ENCODE results near the gene AGBL5.

Gene AGBL5

DNA sequence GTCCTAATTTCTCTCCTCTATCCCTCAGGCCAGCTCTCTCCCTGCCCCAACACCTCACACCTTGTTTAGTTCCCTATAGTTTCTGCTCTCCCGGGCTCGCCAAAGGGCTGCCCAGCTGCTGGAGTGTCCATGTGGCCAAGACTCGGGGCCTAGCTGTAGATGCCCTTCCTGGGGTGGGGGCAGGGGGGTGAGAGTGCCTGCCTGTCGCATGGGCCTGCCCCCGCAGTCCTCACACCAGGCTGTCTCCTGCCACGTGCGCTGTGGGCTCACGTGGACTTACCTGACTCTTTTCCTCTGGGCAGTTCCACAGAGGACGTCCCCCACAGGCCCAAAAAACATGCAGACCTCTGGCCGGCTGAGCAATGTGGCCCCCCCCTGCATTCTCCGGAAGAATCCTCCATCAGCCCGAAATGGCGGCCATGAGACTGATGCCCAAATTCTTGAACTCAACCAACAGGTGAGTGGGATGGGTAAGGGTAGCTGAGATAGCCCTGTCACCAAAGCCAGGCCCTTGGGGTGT, 26.1 kb upstream of the AGBL5 start:
- no peak for DNase-seq

DNA sequence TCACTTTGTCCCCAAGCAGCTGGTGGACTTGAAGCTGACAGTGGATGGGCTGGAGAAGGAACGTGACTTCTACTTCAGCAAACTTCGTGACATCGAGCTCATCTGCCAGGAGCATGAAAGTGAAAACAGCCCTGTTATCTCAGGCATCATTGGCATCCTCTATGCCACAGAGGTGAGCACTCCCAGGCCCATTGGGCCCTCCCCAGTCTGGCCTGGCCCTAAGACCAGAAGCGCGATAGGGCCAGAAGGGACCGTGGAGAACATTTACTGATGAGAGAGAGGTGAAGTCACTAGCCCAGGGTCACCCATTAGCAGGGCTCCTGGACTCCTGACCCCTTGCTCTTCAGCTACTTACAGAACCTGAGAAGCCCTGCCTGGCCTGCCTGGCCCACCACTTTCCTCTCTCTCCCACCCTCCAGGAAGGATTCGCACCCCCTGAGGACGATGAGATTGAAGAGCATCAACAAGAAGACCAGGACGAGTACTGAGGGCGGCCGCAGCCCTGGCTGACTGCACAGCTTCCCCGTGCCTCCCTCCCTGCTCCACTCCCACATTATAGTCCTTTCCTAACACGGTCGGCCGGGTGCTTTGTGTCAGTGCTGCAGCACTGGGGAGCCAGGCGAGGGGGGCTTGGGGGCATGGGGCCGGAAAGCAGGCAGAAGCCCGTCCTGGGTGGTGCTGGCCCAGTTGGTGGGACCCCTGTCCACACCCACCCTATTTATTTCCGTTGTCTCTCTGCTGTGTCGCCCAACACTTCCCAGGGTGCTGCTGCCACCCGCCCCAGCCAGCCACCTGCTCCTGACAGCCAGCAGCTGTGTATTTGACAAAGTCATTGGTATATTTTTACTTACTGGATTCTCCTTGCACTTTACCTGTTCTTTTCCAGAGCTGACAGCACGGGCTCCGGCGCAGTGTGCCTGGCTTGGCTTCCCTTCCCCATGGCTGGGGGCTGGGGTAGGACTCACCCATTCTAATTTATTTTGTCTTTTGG, 25.3 kb upstream of the AGBL5 start:
- no peak for DNase-seq

DNA sequence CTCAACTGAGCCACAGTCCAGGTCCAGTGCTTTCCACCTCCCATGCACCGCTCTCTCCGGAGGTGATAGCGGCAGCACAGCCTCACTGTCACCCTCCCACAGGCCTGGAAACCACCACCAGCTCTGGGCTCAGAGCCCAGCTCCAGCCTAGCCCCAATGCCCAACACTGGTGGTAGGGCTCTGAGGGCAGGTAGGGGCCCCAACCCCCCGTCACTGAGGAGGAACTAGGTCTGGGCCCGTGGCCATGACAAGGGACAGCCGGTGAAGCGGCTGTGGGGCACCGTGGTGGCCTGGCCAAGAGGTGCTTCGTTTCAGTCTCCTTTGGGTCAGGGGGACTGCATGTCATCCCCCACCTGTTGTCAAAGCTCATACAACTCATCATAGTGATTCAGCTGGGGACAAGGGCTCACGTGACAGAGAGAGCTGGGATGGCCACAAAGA, 24.2 kb upstream of the AGBL5 start:
- DNase-seq: no peak

DNA sequence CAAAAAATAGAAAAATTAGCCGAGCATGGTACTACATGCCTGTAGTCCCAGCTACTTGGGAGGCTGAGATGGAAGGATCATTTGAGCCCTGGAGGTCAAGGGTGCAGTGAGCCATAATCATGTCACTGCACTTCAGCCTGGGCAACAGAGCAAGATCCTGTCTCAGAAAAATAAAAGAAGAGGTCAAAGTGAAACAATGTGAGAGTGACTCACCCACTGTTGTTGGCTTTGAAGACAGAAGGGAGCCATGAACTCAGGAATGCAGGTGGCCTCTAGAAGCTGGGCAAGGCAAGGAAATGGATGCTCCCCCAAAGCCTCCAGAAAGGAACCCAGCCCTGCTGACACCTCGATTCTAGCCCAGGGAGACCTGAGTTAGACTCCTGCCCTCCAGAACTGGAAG, 22.4 kb upstream of the AGBL5 start:
- no peak for DNase-seq

DNA sequence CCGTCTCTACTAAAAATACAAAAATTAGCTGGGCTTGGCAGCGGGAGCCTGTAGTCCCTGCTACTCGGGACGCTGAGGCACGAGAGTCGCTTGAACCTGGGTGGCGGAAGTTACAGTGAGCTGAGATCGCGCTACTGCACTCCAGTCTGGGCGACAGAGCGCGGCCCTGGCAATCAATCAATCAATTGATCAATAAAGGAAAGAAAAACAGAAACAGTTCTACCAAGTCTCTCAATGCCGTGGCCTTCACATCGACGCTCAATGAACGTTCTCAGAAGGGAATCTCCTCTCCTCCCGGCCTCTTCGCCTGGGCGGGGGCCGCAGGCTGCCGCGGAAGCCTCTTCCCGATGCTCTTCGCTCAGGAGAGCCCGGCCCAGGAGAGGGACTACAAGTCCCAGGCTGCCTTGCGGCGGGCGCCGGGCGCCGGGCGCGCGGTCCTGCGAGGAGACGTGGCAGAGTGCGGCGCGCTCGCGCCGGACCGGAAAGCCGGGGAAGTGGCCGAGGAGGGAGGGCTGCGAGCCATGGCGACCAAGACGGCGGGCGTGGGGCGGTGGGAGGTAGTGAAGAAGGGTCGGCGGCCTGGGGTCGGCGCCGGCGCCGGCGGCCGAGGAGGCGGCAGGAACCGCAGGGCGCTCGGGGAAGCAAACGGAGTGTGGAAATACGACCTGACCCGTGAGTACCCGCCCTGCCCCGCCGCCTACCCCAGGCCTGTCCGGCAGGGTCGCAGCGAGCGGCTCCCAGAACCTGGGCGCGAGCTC, 18.8 kb upstream of the AGBL5 start, which contains the start of gene TMEM214:
Gene TMEM214, plus strand, starts transcription at position 471 of the 758 bp plus-strand sequence. Its CDS starts 51 bp downstream, at position 522.
- peak; percentile 77 for DNase-seq

DNA sequence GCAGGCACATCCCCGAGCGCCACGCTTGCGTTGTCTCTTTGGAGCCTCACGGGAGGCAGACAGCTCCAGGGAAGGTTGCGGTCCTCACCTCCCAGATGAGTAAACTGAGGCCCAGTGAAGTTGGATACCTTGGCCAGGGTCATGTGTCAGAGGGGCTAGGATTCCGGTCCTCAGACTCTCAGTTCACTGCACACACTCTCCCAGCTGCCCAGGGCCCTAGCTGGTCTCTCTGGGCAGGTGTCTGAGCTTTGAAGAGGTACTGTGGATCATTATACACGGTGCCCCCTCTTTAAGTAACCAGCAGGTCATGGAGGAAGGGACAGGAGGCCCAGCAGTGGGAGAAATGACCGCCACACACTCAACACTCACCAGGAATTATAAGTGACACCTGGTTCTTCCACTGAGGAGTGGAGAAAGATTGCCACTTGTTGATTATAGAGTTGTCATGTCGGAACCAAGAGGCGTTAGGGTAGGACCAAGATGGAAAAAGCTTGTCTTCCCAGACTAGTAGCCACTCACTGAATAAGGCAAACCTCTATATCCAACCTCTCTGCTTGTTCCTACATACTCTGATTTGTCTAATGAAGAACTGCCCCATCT, 18.1 kb upstream of the AGBL5 start:
- DNase-seq: no peak

DNA sequence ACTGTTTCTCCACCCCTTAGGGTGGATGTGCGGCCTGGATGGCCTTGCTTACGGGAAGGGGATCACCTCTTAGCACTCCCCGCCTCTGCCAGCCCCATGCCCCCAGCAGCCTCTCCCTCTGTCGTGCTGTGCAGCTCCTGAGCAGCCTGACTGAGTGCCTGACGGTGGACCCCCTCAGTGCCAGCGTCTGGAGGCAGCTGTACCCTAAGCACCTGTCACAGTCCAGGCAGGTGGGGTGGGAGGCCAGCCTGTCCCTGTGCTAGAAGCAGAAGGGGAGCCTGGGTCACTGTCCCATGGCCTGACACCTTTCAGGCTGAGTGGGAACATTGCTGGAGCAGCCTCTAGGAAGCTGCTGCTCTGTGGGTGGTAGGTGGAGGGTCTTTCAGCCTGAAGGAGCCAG, 13.5 kb upstream of the AGBL5 start:
- DNase-seq: no peak

DNA sequence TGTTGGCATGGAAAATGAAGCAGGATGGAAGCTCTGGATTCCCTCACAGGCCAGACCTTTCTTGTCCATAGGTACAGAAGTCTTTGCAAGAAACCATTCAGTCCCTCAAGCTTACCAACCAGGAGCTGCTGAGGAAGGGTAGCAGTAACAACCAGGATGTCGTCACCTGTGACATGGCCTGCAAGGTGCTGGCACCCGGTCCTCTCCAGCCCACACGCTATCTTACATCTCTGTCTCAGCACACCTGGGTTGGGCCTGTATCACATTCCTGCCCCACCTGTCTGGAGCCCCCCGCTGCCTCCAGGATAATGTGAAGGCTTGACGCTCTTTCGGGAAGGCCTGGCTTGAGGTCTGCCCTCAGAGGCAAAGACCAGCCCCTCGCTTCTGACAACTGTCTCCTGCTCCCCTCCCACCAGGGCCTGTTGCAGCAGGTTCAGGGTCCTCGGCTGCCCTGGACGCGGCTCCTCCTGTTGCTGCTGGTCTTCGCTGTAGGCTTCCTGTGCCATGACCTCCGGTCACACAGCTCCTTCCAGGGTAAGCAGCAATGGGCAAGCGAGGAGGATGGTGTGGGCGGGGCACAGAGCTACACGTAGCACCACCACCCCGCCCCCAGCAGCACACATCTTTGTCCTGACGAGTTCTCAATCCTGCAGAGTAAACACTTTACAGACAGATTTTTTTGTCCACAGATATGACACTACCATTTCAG, 12.7 kb upstream of the AGBL5 start:
- no peak for DNase-seq

DNA sequence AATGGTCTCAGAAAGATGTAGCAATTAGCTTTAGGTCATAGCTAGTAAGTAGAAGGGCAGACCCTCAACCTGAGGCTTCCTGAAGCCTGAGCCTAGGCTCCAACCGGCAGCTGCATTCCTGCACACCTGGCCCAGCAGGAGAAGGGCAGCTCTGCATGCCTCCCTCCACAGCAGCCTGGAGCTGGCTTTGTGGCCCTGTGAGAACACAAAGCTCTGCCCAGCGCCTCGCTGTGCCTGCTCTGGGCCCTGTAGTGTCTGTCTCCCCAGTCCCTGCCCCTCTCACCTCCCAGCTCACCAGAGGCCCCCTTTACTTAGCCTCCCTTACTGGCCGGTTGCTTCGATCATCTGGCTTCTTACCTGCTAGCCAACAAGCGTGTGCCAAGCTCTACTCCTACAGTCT, 12.0 kb upstream of the AGBL5 start:
- no peak for DNase-seq

DNA sequence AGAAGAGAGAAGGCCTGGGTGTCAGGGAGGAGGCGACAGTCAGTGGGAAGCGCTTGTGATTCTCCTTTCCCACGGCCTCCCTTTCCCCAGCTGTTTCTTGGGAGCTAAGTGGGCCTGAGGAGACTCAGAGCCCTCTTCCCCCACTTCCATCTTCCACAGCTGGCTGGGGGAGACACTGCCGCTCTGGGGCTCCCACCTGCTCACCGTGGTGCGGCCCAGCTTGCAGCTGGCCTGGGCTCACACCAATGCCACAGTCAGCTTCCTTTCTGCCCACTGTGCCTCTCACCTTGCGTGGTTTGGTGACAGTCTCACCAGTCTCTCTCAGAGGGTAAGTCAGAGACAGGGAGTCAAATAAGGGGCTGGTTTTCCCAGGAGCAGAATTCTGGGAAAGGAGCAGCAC, 11.6 kb upstream of the AGBL5 start:
- no peak for DNase-seq

DNA sequence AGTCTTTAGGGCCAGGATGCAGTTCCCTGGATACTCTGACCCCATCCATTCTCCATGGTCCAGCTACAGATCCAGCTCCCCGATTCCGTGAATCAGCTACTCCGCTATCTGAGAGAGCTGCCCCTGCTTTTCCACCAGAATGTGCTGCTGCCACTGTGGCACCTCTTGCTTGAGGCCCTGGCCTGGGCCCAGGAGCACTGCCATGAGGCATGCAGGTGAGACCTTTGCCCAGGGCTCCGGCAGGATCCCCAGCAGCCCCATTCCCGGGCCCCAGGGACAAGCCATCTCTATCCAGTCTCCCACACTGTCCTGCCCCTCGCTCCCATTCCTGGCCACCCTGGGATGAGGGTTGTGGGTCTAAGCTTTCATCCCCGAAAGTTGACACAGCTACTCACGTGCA, 11.2 kb upstream of the AGBL5 start:
- no peak for DNase-seq

DNA sequence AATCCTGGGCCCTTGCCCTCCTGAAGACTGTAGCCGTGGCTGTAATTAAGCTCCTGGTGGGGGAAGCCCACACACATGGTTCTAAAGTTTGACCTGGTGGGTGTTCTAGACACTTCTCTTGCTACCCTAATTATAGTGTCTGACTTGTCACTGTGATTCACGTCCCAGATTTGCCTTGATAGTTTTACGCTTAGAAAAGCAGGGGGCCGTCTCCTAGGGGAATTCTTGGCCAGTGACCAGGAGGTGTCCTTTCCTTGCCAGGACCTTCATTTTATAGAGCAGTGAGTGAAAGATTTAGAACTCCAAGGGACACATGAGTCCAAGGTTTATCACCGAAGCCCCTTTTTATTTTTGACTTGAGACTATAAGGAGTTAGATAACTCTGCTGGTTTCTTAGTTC, 9.7 kb upstream of the AGBL5 start:
- no peak for DNase-seq

DNA sequence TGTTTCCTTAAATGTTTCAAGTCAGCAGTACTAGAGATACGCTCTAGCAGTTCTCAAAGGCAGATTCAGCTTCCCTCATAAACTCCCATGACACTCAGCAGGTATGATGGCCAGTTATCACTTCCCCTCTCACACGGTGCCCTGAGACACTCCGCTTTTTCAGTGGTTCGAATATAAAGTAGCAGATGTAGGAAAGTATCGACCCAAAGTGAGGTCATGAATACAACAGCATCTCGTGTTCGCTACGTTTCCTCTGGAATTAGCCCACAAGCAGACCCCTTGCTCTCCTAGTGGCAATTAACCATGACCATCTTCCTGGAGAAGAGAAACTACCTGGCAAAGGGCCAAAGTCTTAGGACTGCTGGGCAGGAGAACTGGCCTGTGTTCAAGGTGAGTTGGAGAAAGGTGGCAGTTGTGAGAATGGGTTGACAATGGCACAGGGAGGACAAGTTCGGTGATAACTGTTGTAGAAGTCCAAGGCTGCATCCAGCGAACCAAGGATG, 9.3 kb upstream of the AGBL5 start:
- peak; percentile 47 for DNase-seq

DNA sequence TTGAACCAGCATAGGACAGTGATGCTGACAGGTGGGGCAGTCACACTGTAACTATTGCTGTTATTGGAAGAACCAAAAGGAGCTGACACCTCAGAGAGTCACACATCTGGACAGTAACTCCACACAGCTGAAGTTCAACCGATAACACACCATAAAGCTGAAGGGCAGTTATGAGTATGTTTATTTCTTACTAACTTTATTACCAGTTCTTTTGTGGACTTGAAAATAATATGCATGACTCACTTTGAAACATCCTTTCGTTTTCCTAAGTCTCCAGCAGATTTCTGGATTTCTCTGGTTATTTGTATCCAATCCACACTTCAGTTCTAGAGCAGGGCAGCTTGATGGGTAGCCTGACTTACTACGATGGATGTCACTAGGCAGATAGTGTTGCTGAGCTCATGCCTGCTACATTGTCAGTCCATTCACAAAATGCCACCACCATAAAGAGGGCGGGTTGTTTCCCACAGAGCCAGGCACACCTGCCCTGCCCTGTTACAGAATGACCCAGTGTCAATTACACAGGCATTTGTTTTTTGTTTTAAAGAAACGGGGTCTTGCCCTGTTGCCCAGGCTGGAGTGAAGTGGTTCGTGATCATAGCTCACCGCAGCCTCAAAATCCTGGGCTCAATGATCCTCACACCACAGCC, 8.4 kb upstream of the AGBL5 start:
- DNase-seq: no peak

DNA sequence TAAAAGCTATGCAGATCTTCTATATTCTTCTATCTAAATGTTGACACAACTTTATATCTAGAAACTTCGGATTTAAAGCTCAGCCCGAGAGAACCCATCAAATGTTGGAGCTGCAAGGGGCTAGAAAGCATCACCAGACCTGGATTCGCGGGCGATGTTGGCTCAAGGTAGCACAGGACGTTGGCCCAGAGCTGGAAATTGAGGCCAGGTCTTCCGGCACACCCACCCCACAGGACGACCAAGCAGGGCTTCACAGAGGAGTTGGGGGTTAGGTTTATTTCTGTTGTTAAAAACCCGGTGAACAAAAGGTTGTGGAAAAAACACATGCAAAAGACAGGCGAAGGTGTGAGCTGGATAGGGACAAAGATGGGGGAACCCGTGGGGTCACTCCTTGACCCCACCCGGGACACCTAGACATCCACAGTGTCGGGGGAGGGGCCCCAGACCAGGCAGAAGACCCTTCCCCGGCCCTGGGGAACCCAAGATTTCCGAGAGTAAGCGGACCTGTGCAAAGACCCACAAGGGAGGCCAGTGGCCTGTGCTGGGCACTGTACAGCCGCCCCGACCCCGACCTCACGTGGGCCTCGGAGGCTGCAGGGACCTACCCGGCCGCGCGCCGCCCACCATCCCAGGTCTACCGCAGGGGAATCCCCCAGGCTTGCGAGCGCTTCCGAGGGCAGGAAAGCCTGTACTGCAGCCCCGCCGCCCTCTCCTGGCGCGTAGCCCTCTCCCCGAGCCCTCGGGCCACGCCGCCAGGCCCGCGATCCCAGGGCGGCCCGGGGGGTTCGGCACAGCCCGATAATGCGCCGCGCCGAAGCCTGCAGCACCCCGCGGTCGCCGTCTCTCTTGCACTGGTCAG, 1.8 kb upstream of the AGBL5 start:
- DNase-seq: peak; percentile 63

DNA sequence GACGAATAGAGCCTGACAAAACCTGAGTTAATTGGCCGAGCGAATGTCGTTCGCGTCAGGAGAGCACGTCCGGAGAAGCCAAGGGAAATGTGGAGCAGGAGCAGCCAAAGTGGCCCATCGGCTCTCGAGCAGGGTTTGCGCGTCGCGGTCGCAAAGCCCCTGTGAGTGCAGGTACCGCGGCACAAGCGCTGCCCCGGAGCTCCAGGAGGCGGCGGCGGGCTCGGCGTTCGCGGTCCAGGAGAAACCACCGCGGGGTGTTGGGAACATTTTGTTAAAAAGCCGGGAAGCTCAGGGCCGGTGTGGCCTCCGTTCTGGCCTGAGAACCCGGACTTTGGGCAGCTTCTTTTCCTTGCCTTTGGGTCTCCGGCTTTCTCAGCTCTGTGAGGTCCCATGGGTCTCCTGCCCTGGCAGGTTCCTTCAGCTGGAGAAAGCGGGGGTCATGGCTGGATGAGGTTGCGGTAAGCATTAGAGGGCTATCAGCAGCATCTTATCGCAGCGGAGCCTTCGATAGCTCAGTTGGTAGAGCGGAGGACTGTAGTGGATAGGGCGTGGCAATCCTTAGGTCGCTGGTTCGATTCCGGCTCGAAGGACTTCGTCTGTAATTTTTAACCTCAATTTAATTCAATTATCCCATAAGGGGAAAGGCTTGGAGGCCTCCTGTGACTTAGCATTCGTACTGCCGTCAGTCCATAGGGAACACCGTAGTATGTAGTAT, 1.0 kb upstream of the AGBL5 start:
- peak; percentile 94 for DNase-seq

DNA sequence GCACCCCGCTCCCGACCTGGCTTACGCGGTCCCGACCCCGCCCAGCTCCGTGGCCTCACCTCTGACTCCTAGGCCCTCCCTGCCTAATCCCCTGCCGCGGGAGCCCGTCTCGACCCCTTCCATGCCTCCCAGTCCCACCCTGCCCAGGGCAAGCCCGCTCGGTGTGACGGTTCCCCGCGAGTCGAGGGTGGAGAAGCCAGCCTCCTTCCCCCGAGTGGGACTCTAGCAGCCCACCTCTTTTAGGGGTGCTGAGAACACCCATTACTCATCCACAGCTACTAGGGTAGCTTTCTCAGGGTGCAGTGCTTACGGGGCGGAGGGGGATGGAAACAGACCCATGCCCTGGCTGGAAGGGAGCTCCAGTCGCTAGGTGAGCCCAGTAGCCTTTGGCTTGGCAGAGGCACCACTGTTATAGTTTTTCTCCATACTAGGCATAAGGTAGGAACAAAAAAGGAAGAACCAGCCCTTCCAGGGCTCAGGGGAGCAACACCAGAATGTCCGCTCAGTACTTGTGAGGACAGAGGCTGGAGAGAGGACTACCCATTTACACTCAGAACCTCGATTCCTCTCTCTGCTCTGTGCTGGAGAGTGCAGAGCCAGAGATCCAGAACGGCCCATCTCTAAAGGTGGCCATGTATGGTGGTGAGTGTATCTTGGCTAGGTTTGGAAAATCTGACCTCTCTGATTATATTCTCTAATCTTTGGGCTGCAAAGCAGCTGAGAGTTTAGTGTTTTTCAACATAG, 606 bp downstream of the AGBL5 start:
- DNase-seq: no peak

DNA sequence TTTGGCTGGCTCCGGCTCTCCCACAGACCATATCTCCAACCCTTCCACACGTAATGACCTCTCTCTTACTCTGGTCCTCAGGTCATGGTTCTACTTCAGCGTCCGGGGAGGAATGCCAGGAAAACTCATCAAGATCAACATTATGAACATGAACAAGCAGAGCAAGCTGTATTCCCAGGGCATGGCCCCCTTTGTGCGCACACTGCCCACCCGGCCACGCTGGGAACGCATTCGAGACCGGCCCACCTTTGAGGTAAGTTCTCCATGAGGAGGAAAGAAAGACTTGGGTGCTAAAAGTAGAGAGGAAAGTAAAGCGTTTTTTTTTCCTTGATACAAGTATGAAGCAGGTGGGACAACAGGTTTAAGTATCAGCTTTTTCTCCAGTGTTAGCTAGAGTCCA, 1.9 kb downstream of the AGBL5 start:
- no peak for DNase-seq

DNA sequence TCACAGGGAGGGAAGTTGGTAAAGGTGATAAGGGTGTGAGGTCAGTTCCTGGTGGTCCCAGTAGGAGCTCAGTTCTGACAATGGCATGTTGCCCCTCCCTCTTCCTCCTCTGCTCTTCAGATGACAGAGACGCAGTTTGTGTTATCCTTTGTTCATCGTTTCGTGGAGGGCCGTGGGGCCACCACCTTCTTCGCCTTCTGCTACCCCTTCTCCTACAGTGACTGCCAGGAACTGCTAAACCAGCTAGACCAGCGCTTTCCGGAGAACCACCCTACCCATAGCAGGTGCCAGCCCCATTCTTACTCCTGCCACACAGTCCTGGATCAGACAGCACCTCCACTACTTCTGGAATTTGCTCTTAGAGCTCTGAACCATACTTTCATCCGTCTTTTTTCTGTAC, 2.3 kb downstream of the AGBL5 start:
- no peak for DNase-seq

Measured in CD4-positive, alpha-beta T cell treated with Interleukin-15 for 1 hour (primary cell).